Subcutaneous abdominal adipose tissue (tissue), 5 donors: ENCODE measurements around the gene SLC9A9.

Experiments used
- H3K27ac ChIP-seq: one replicate; pipeline ENCODE4 v1.7.0; 2013; ENCODE audit warnings: low read depth, mild to moderate bottlenecking, inconsistent platforms, low read length, moderate library complexity
- H3K27me3 ChIP-seq, 5 donors: one replicate each; pipeline ENCODE4 v1.7.0; 2013; ENCODE audit warnings: low read length in 5 of 5, inconsistent platforms in 1 of 5; ENCODE audit not compliant: control insufficient read depth in 5 of 5, insufficient read depth in 4 of 5
- H3K36me3 ChIP-seq, 5 donors: one replicate each; pipeline ENCODE4 v1.7.0; 2013; ENCODE audit warnings: low read length in 5 of 5; ENCODE audit not compliant: control insufficient read depth in 5 of 5, insufficient read depth in 5 of 5
- H3K4me1 ChIP-seq, 5 donors: one replicate each; pipeline ENCODE4 v1.7.0; 2013; ENCODE audit warnings: low read length in 5 of 5, mild to moderate bottlenecking in 3 of 5, moderate library complexity in 1 of 5; ENCODE audit not compliant: control insufficient read depth in 5 of 5, insufficient read depth in 5 of 5
- H3K4me3 ChIP-seq, 5 donors: one replicate each; pipeline ENCODE4 v1.7.0; 2013; ENCODE audit warnings: low read length in 5 of 5, low read depth in 1 of 5
- H3K9ac ChIP-seq, 5 donors: one replicate each; pipeline ENCODE4 v1.7.0; 2013; ENCODE audit warnings: low read length in 5 of 5, mild to moderate bottlenecking in 4 of 5, moderate library complexity in 3 of 5
- H3K9me3 ChIP-seq, 5 donors: one replicate each; pipeline ENCODE4 v1.7.0; 2013; ENCODE audit warnings: low read length in 5 of 5; ENCODE audit not compliant: control insufficient read depth in 5 of 5
- donor health status: healthy.
- donor health status: healthy.
- donor health status: healthy.
- donor health status: healthy.
- donor health status: healthy.

SLC9A9 gene

DNA sequence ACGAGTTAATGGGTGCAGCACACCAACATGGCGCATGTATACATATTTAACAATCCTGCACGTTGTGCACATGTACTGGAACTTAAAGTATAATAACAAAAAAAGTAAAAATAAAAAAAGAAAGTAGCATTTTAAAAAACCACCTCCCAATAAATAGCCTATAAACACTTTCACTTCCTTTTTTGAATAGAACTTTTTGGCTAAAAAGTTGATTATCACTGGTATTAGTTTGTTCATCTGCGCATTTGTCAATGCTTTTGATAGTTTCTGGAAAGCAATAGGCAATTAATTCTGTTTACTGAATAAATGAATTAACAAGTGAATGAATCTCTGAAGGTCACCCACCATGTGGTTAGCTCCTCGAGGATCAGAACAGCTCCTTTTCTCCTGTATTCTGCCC is 179.9 kb downstream of the SLC9A9 start:
- no peaks in the 10 kb centered on the region for H3K9me3 ChIP-seq
- H3K4me1 ChIP-seq, result no peaks in the 10 kb centered on the region
- H3K27me3 ChIP-seq, result no peaks in the 10 kb centered on the region
- no peak overlapping the region for H3K9ac ChIP-seq
- H3K27ac ChIP-seq, result no peak overlapping the region
- no peak overlapping the region for H3K4me3 ChIP-seq
- H3K36me3 ChIP-seq, result no peaks in the 10 kb centered on the region

DNA sequence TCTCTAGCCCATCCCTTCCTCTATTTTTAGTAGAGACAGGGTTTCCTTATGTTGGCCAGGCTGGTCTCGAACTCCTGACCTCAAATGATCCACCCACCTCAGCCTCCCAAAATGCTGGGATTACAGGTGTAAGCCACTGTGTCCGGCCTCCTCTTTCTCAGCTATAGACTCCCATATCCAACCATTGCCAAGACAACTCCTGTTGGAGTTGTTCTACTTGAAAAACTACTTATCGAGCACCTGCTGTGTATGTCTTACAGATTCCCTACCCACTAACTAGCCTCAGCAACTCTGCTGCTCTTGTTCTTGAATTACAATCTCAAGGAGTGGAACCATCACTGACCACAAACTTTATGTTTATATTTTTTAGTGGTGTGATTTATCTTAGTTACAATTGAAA is 186.6 kb downstream of the SLC9A9 start:
- Histone ChIP-seq H3K27ac (no peak overlapping the region), H3K36me3 (no peaks in the 10 kb centered on the region), H3K9ac (no peak overlapping the region), H3K4me3 (no peak overlapping the region), H3K27me3 (no peaks in the 10 kb centered on the region), H3K4me1 (no peaks in the 10 kb centered on the region), H3K9me3 (no peaks in the 10 kb centered on the region)

DNA sequence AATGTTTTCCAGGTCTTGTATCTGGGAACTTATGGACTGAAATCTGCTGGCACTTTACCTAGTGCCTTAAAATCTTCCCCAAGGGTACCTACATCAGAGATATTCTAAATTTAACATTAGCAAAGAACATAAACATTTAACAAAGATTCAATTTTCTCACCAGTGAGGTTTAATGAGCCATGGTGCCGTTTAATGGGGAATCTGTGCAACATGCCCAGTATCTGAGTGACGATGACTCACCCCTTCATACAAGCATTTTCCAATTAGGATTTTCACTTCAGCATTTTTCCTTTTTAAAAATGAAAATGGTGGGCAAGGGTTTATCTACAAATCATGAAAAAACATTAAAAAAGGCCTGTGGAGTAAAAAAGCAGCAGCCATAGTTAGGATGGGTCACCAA is 189.4 kb downstream of the SLC9A9 start:
- peaks cover 0 to under 1% (median 0%) of the 10 kb centered on the region in 5 donors for H3K4me1 ChIP-seq
- no peak overlapping the region for H3K27ac ChIP-seq
- H3K36me3 ChIP-seq, result peaks cover 0 to 4% (median 0%) of the 10 kb centered on the region in 5 donors
- H3K9ac ChIP-seq, result no peak overlapping the region
- H3K27me3 ChIP-seq, result no peaks in the 10 kb centered on the region
- no peak overlapping the region for H3K4me3 ChIP-seq
- H3K9me3 ChIP-seq, result no peaks in the 10 kb centered on the region

DNA sequence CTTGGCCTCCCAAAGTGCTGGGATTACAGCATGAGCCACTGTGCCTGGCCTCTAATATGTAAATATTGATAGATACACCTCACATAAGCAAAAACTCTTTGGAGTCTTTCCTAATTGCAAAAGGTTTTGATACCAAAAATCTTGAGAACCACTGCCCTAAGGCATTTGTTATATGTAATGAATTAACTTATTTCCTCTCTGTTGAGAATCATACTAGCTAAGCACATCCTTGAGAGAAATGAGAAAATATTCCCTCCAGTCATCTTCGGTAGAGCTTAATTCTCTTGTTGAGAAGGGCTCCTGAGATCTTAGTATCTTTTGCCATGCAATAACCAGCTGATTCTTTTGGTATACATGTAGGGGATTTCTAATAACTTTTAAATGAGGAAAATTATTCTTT is 190.2 kb downstream of the SLC9A9 start:
- Histone ChIP-seq H3K4me3 (no peak overlapping the region), H3K36me3 (peaks cover 0 to 4% (median 0%) of the 10 kb centered on the region in 5 donors), H3K9me3 (no peaks in the 10 kb centered on the region), H3K27ac (no peak overlapping the region), H3K27me3 (no peaks in the 10 kb centered on the region), H3K4me1 (peaks cover 0 to 3% (median 3%) of the 10 kb centered on the region in 5 donors), H3K9ac (no peak overlapping the region)

DNA sequence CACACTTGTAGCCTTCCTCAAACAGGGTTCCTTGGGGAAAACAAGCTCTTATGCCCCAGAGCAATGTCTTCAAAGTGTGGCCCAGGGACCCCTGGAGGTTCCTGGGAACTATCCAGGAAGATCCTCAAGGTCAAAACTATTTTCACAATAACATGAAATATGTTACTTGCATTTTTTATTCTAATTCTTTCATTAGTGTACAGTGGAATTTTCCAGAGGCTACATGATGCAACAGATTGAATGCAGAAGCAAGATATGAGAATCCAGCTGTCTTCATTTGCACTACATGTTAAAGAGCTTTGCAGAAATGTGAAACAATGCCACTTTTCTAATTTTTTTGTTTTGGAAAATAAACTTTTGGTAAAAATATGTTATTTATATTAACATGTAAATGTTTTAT is 190.9 kb downstream of the SLC9A9 start:
- no peak overlapping the region for H3K4me3 ChIP-seq
- H3K4me1 ChIP-seq, result peaks cover 0 to 5% (median 3%) of the 10 kb centered on the region in 5 donors
- no peaks in the 10 kb centered on the region for H3K9me3 ChIP-seq
- no peaks in the 10 kb centered on the region for H3K27me3 ChIP-seq
- H3K9ac ChIP-seq, result no peak overlapping the region
- peaks cover 0 to 4% (median 0%) of the 10 kb centered on the region in 5 donors for H3K36me3 ChIP-seq
- no peak overlapping the region for H3K27ac ChIP-seq

DNA sequence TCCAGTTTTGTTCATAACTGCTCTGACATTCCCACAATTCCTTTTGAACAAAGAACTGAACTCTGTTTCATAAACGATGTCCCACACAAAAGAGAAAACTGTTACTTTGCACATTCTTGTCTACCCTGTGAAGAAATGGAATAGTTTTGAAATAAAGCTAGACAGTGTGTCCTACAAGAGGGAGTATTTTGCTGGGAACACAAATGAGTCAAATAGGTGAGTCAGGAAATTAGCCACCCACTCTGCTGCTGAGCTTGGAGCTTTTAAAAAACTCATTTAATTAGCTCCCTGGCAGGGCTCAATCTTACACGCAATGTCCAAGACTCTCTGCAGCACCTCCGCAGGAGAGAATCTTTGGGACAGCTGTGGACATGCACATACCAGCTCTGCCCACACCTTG is 193.4 kb downstream of the SLC9A9 start:
- no peak overlapping the region for H3K27ac ChIP-seq
- H3K9me3 ChIP-seq, result no peaks in the 10 kb centered on the region
- H3K4me1 ChIP-seq, result peaks cover 0 to 12% (median 5%) of the 10 kb centered on the region in 5 donors
- peaks cover 0 to 7% (median 0%) of the 10 kb centered on the region in 5 donors for H3K36me3 ChIP-seq
- H3K27me3 ChIP-seq, result no peaks in the 10 kb centered on the region
- no peak overlapping the region for H3K9ac ChIP-seq
- H3K4me3 ChIP-seq, result no peak overlapping the region

DNA sequence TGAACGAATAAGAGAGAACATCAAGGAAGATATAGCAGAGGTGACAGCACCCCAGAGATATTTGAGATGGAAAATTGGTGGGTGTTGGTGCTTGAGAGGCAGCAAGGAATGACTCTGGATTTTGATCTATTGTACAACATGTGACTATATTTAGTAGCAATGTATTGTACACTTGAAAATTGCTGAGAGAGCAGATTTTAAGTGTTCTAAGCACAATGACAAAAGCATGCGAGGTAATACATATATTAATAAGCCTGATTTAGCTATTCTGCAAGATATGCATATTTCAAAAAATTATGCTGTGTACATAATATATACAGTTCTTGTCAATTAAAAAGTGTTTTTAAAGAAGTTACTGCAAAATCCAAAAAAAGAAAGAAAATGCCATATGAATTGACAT is 194.3 kb downstream of the SLC9A9 start:
- Histone ChIP-seq H3K9ac (no peak overlapping the region), H3K9me3 (no peaks in the 10 kb centered on the region), H3K4me3 (no peak overlapping the region), H3K36me3 (peaks cover 0 to 8% (median 0%) of the 10 kb centered on the region in 5 donors), H3K27ac (peak overlapping the region; percentile 47), H3K4me1 (peaks cover 0 to 12% (median 5%) of the 10 kb centered on the region in 5 donors), H3K27me3 (no peaks in the 10 kb centered on the region)

DNA sequence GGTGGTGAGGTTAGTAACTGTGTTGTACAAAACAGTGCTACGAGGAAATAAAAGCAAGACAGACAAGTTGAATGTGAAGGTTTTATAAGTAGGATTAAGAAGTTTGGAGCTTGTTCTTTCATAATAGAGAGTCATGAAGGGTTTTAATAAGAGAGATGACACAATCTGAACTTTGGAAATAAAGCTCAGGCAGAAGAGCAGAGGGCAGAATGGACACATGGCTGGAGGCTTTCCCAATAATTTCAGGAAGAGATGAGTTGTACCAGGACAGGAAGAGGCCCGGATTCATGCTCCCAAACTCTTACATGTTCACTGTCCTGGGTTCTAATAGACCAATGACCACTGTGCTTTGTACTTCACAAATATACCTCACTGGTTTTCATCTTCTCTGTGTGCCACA is 194.8 kb downstream of the SLC9A9 start:
- no peak overlapping the region for H3K4me3 ChIP-seq
- H3K9ac ChIP-seq, result no peak overlapping the region
- peaks cover 0 to 12% (median 5%) of the 10 kb centered on the region in 5 donors for H3K4me1 ChIP-seq
- H3K27ac ChIP-seq, result peak overlapping the region; percentile 47
- no peaks in the 10 kb centered on the region for H3K27me3 ChIP-seq
- no peaks in the 10 kb centered on the region for H3K9me3 ChIP-seq
- H3K36me3 ChIP-seq, result peaks cover 0 to 8% (median 0%) of the 10 kb centered on the region in 5 donors

DNA sequence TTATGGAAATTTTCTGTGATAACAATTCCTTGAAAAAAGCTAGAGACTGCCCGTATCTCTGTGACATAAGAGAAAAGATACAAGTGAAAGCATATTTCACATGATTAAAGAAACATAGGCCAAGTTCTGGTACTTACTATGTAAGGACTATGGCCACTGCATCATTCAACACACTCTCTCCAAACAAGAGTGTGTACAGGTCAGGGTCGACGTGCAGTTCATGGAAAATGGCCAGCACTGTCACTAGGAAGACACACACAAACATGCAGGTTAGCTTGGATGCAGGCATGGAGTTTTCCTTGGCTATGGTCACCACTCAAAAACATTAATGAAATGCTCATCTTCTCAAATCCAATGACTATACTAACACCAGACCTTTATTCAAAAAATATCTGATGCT is 196.2 kb downstream of the SLC9A9 start:
- Histone ChIP-seq H3K4me3 (no peak overlapping the region), H3K27ac (no peak overlapping the region), H3K9ac (no peak overlapping the region), H3K36me3 (peaks cover 0 to 11% (median 0%) of the 10 kb centered on the region in 5 donors), H3K4me1 (peaks cover 0 to 12% (median 5%) of the 10 kb centered on the region in 5 donors), H3K9me3 (no peaks in the 10 kb centered on the region), H3K27me3 (no peaks in the 10 kb centered on the region)

DNA sequence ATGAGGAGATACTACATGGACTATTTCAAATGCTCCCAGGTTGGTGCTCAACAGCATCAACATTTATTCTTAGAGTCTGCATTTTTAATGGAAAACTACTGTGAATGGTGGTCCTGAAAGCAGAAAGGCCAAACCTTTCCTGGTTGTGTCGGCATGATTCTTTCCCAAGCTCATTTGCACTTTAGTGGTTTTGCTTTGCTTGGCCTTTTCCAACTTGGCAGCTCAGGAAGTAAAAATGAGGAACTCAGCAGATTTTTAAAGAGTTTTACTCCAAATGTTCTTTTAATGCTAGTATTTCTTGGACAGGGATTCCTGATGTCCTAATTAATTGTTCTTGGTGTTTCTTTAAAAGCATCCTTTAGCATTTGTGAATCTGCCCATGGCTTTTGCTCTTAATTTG is 197.4 kb downstream of the SLC9A9 start:
- Histone ChIP-seq H3K4me1 (peaks cover 0 to 12% (median 5%) of the 10 kb centered on the region in 5 donors), H3K36me3 (peaks cover 0 to 11% (median 0%) of the 10 kb centered on the region in 5 donors), H3K9me3 (no peaks in the 10 kb centered on the region), H3K27ac (no peak overlapping the region), H3K4me3 (no peak overlapping the region), H3K9ac (no peak overlapping the region), H3K27me3 (no peaks in the 10 kb centered on the region)

DNA sequence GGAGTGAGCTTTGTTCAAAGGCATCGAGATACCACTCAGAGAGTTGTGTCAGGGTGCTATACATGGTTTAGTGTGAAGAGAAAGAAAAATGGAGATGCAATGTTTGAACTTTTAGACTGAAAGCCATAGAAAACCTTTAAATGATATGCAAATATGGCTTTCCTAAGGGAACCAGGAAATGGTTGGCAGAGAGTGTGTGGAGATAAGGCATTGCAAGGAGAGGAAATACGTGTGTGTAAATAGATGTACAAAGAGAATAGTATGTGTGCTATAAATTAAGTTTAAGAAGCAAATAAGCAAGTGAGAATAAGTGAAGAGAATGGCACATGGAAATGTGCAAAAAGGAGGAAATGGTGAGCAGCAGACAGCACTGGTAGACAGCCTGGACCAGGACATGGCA is 198.1 kb downstream of the SLC9A9 start:
- H3K27me3 ChIP-seq, result no peaks in the 10 kb centered on the region
- peaks cover 0 to 12% (median 5%) of the 10 kb centered on the region in 5 donors for H3K4me1 ChIP-seq
- no peaks in the 10 kb centered on the region for H3K9me3 ChIP-seq
- H3K27ac ChIP-seq, result no peak overlapping the region
- H3K4me3 ChIP-seq, result no peak overlapping the region
- peaks cover 0 to 11% (median 0%) of the 10 kb centered on the region in 5 donors for H3K36me3 ChIP-seq
- no peak overlapping the region for H3K9ac ChIP-seq
